Trophoblast cell (in vitro differentiated cells and primary cell): ENCODE measurements around the gene DDO.

Source experiments
- DNase-seq, 2 donors: peaks; one replicate each; pipeline ENCODE4 v3.0.0-alpha.2; 2016
- H2AFZ ChIP-seq: 2 replicates; pipeline ENCODE4 v1.6.1; 2013; ENCODE audit warnings: low read length, moderate library complexity, mild to moderate bottlenecking; ENCODE audit not compliant: insufficient read depth, poor library complexity
- H2AK5ac ChIP-seq: 2 replicates; pipeline ENCODE4 v1.6.1; 2013; ENCODE audit warnings: mild to moderate bottlenecking, low read length
- H2BK120ac ChIP-seq: 2 replicates; pipeline ENCODE4 v1.6.1; 2013; ENCODE audit warnings: low read length, mild to moderate bottlenecking, moderate library complexity; ENCODE audit not compliant: insufficient read depth, poor library complexity
- H2BK12ac ChIP-seq: 2 replicates; pipeline ENCODE4 v1.6.1; 2013; ENCODE audit warnings: mild to moderate bottlenecking, low read length, moderate library complexity
- H2BK5ac ChIP-seq: 2 replicates; pipeline ENCODE4 v1.6.1; 2013; ENCODE audit warnings: low read length, low read depth, moderate library complexity, mild to moderate bottlenecking; ENCODE audit not compliant: poor library complexity
- H3K14ac ChIP-seq: 2 replicates; pipeline ENCODE4 v1.6.1; 2013; ENCODE audit warnings: mild to moderate bottlenecking, low read length
- H3K18ac ChIP-seq: 2 replicates; pipeline ENCODE4 v1.6.1; 2013; ENCODE audit warnings: mild to moderate bottlenecking, low read length
- H3K23ac ChIP-seq: 2 replicates; pipeline ENCODE4 v1.6.1; 2013; ENCODE audit warnings: low read length
- H3K27ac ChIP-seq: 2 replicates; pipeline ENCODE4 v1.5.1; 2013; ENCODE audit warnings: low read depth, mild to moderate bottlenecking, inconsistent platforms, low read length, moderate library complexity
- H3K27me3 ChIP-seq: 2 replicates; pipeline ENCODE4 v1.6.1; 2013; ENCODE audit warnings: inconsistent platforms, mild to moderate bottlenecking, low read length, moderate library complexity; ENCODE audit not compliant: insufficient read depth
- H3K36me3 ChIP-seq, 2 experiments: 1 replicate in 1 of 2; 2 replicates in 1 of 2; pipeline ENCODE4 v1.6.1; 2013; ENCODE audit warnings: low read length in 2 of 2, mild to moderate bottlenecking in 2 of 2, moderate library complexity in 1 of 2; ENCODE audit not compliant: insufficient read depth in 2 of 2, control insufficient read depth in 1 of 2
- H3K4ac ChIP-seq: 2 replicates; pipeline ENCODE4 v1.6.1; 2013; ENCODE audit warnings: low read depth, mild to moderate bottlenecking, low read length, moderate library complexity
- H3K4me1 ChIP-seq, 2 experiments: 1 replicate in 1 of 2; 2 replicates in 1 of 2; pipeline ENCODE4 v1.6.1; 2013; ENCODE audit warnings: low read length in 2 of 2, mild to moderate bottlenecking in 2 of 2, moderate library complexity in 1 of 2; ENCODE audit not compliant: insufficient read depth in 2 of 2, control insufficient read depth in 1 of 2
- H3K4me2 ChIP-seq: 2 replicates; pipeline ENCODE4 v1.6.1; 2013; ENCODE audit warnings: inconsistent platforms, mild to moderate bottlenecking, low read length, moderate library complexity
- H3K4me3 ChIP-seq: 2 replicates; pipeline ENCODE4 v1.5.1; 2013; ENCODE audit warnings: mild to moderate bottlenecking, low read depth, low read length, inconsistent platforms
- H3K79me1 ChIP-seq: one replicate; pipeline ENCODE4 v1.6.1; 2013; ENCODE audit warnings: low read length
- H3K79me2 ChIP-seq: 2 replicates; pipeline ENCODE4 v1.6.1; 2013; ENCODE audit warnings: low read length, mild to moderate bottlenecking; ENCODE audit not compliant: control insufficient read depth, insufficient read depth, poor library complexity
- H3K9ac ChIP-seq: 2 replicates; pipeline ENCODE4 v1.6.1; 2013; ENCODE audit warnings: mild to moderate bottlenecking, low read length
- H3K9me3 ChIP-seq: 2 replicates; pipeline ENCODE4 v1.6.1; 2013; ENCODE audit warnings: low read depth, mild to moderate bottlenecking, control low read depth, inconsistent platforms, low read length; ENCODE audit not compliant: insufficient read depth
- H4K12ac ChIP-seq: 2 replicates; pipeline ENCODE4 v1.6.1; 2013; ENCODE audit warnings: low read depth, mild to moderate bottlenecking, low read length, moderate library complexity
- H4K8ac ChIP-seq: 2 replicates; pipeline ENCODE4 v1.6.1; 2013; ENCODE audit warnings: low read depth, mild to moderate bottlenecking, low read length, moderate library complexity
- H4K91ac ChIP-seq: one replicate; pipeline ENCODE4 v1.6.1; 2013; ENCODE audit warnings: low read depth, mild to moderate bottlenecking, low read length, moderate library complexity
- WGBS: extraction: QIAGEN DNeasy Blood & Tissue Kit; methylation state at CpG from one replicate; pipeline ENCODE4 v1.1.7; 2013; ENCODE audit warnings: missing lambda C conversion rate; ENCODE audit not compliant: insufficient read length, insufficient coverage; ENCODE audit errors: extremely low coverage; 5-methylcytosine and 5-hydroxymethylcytosine counted together

The DDO gene

GRCh38 chr6:110366256-110366655 is 49.1 kb downstream of the DDO start:
- Histone ChIP-seq H3K4me3 (no peak overlapping the region), H3K4ac (no peak overlapping the region), H3K23ac (no peak overlapping the region), H4K8ac (no peak overlapping the region), H3K14ac (no peak overlapping the region), H3K79me1 (peaks cover 22% of the 10 kb centered on the region), H3K9me3 (no peaks in the 10 kb centered on the region), H4K12ac (no peak overlapping the region), H3K27me3 (no peaks in the 10 kb centered on the region), H3K4me1 (peaks cover 10 to 11% of the 10 kb centered on the region in 2 experiments), H2AK5ac (no peak overlapping the region), H2BK120ac (peak overlapping the region; percentile 82), H3K18ac (no peak overlapping the region), H3K4me2 (no peak overlapping the region), H2BK5ac (no peak overlapping the region), H3K79me2 (no peaks in the 10 kb centered on the region), H2AFZ (no peak overlapping the region), H4K91ac (peak overlapping the region; percentile 77), H3K9ac (no peak overlapping the region), H3K27ac (no peak overlapping the region), H3K36me3 (no peaks in the 10 kb centered on the region), H2BK12ac (peak overlapping the region; percentile 52)
- WGBS = no CpG with 5 or more reads among the region's 2 CpGs
- DNase-seq = no peak

GRCh38 chr6:110364364-110365105 is 50.8 kb downstream of the DDO start:
- Histone ChIP-seq H3K36me3 (no peaks in the 10 kb centered on the region), H3K27ac (peak overlapping the region; percentile 81), H3K4me2 (peak overlapping the region; percentile 13), H3K9ac (peak overlapping the region; percentile 18), H2BK5ac (peak overlapping the region; percentile 91), H2BK120ac (peak overlapping the region; percentile 28), H3K79me2 (no peaks in the 10 kb centered on the region), H2BK12ac (no peak overlapping the region), H3K4me1 (peaks cover 10 to 11% of the 10 kb centered on the region in 2 experiments), H3K18ac (no peak overlapping the region), H3K27me3 (no peaks in the 10 kb centered on the region), H3K23ac (no peak overlapping the region), H4K12ac (no peak overlapping the region), H4K8ac (peak overlapping the region; percentile 26), H3K79me1 (peaks cover 22% of the 10 kb centered on the region), H2AK5ac (no peak overlapping the region), H3K4ac (no peak overlapping the region), H3K14ac (no peak overlapping the region), H2AFZ (no peak overlapping the region), H3K9me3 (no peaks in the 10 kb centered on the region), H3K4me3 (no peak overlapping the region), H4K91ac (peak overlapping the region; percentile 74)
- no CpG with 5 or more reads among the region's 5 CpGs for WGBS
- DNase-seq = no peak

GRCh38 chr6:110363748-110364147 is 51.6 kb downstream of the DDO start:
- Histone ChIP-seq H3K27me3 (no peaks in the 10 kb centered on the region), H3K4ac (no peak overlapping the region), H3K23ac (no peak overlapping the region), H2BK12ac (peak overlapping the region; percentile 4), H2AK5ac (no peak overlapping the region), H3K79me2 (no peaks in the 10 kb centered on the region), H3K36me3 (no peaks in the 10 kb centered on the region), H3K4me1 (peaks cover 10 to 14% of the 10 kb centered on the region in 2 experiments), H3K4me2 (no peak overlapping the region), H3K14ac (no peak overlapping the region), H4K8ac (no peak overlapping the region), H3K9ac (no peak overlapping the region), H3K4me3 (no peak overlapping the region), H3K9me3 (no peaks in the 10 kb centered on the region), H3K18ac (no peak overlapping the region), H3K27ac (peak overlapping the region; percentile 74), H2BK5ac (peak overlapping the region; percentile 2), H3K79me1 (peaks cover 26% of the 10 kb centered on the region), H4K91ac (peak overlapping the region; percentile 3), H4K12ac (no peak overlapping the region), H2AFZ (no peak overlapping the region), H2BK120ac (peak overlapping the region; percentile 12)
- no CpG with 5 or more reads among the region's 3 CpGs for WGBS
- DNase-seq = no peak

DNA sequence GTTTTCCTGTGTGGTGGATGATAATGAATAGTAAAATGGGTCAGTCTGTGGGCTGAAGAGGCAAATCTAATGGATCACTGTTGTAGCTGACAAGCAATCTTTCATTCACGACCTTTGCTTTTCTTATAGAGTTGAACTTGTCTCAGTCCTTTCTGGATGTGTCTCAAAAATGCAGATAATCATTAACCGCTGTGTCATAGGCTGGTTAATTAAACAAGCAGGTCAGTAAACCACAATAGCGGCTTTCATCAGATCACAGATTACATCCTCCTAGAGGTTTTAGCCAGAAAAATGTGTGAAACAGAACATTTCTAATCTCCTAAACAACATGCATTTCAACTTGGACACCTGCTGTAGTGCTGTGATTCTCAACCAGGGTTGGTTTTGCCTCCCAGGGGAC is 54.7 kb downstream of the DDO start:
- no peak overlapping the region for H4K12ac ChIP-seq
- no peak overlapping the region for H3K23ac ChIP-seq
- peaks cover 6% of the 10 kb centered on the region for H3K79me2 ChIP-seq
- H2BK12ac ChIP-seq = no peak overlapping the region
- H2AFZ ChIP-seq = no peak overlapping the region
- no peak overlapping the region for H2BK5ac ChIP-seq
- no peak overlapping the region for H4K91ac ChIP-seq
- H3K4me3 ChIP-seq = no peak overlapping the region
- H2BK120ac ChIP-seq = no peak overlapping the region
- H3K27ac ChIP-seq = no peak overlapping the region
- H3K14ac ChIP-seq = no peak overlapping the region
- no peak overlapping the region for H4K8ac ChIP-seq
- no peak overlapping the region for H2AK5ac ChIP-seq
- H3K79me1 ChIP-seq = peaks cover 42% of the 10 kb centered on the region
- H3K4me2 ChIP-seq = no peak overlapping the region
- no peak overlapping the region for H3K18ac ChIP-seq
- no peaks in the 10 kb centered on the region for H3K9me3 ChIP-seq
- peaks cover 17 to 31% of the 10 kb centered on the region in 2 experiments for H3K4me1 ChIP-seq
- WGBS = no CpG with 5 or more reads among the region's 3 CpGs
- no peak overlapping the region for H3K9ac ChIP-seq
- no peak for DNase-seq
- H3K36me3 ChIP-seq = no peaks in the 10 kb centered on the region
- H3K4ac ChIP-seq = no peak overlapping the region
- no peaks in the 10 kb centered on the region for H3K27me3 ChIP-seq
